NCI-H69 (cell line): Measurements from ENCODE around the gene ATAD1.
A peak's percentile ranks its signal among the peaks of the same experiment; 100 is the strongest.
"Not testable (repeated sequence)": the region's sequence is repeated elsewhere in the genome, so short reads cannot be mapped to it uniquely, and the experiment has no call there.

ENCODE experiments used
- DNase-seq: peaks from one replicate; lab custom pipeline; 2025; lab: John Stamatoyannopoulos, UW

The ATAD1 gene

GRCh38 chr10:87817609-87818504 lies at the start of gene ATAD1:
TSS of gene ATAD1 (minus strand) at chr10:87818226. CDS start at chr10:87814599, 3,627 bp downstream.
- peak; percentile 91 for DNase-seq

GRCh38 chr10:87867453-87867852 lies 49.4 kb upstream of the ATAD1 start:
- no peak for DNase-seq

- no peak for DNase-seq
Observed at GRCh38 chr10:87866412-87866974, 48.5 kb upstream of the ATAD1 start.

- peak; percentile 11 for DNase-seq
Observed at GRCh38 chr10:87865241-87865881, 47.3 kb upstream of the ATAD1 start.

GRCh38 chr10:87864496-87865059 lies 46.6 kb upstream of the ATAD1 start:
- DNase-seq, result peak; percentile 53

GRCh38 chr10:87863951-87864495 lies 46.0 kb upstream of the ATAD1 start:
- DNase-seq, result peak; percentile 52

- DNase-seq, result peak; percentile 94
Observed at GRCh38 chr10:87863053-87863943, 45.3 kb upstream of the ATAD1 start, which contains the start of the genes KLLN and PTEN. TSS of gene KLLN (minus strand) at chr10:87863533. CDS start at chr10:87862487, 1,046 bp downstream. TSS of gene PTEN (plus strand) at chr10:87863625. CDS start at chr10:87864470, 845 bp downstream.

- peak; percentile 78 for DNase-seq
Observed at GRCh38 chr10:87862679-87863052, 44.6 kb upstream of the ATAD1 start.

GRCh38 chr10:87861953-87862678 lies 44.1 kb upstream of the ATAD1 start:
- DNase-seq, result peak; percentile 79

- no peak for DNase-seq
Observed at GRCh38 chr10:87861566-87861952, 43.5 kb upstream of the ATAD1 start.

- DNase-seq, result no peak
Observed at GRCh38 chr10:87860816-87861403, 42.9 kb upstream of the ATAD1 start.

- peak; percentile 72 for DNase-seq
Observed at GRCh38 chr10:87860156-87860795, 42.2 kb upstream of the ATAD1 start.

- DNase-seq, result not testable (repeated sequence)
Observed at GRCh38 chr10:87855665-87856064, 37.6 kb upstream of the ATAD1 start.

GRCh38 chr10:87855247-87855646 lies 37.2 kb upstream of the ATAD1 start:
- DNase-seq, result not testable (repeated sequence)

- DNase-seq, result no peak
Observed at GRCh38 chr10:87852089-87852488, 34.1 kb upstream of the ATAD1 start.

GRCh38 chr10:87850742-87851205 lies 32.7 kb upstream of the ATAD1 start:
- DNase-seq, result peak; percentile 82

GRCh38 chr10:87849001-87849400 lies 31.0 kb upstream of the ATAD1 start:
- peak; percentile 72 for DNase-seq

GRCh38 chr10:87847550-87847949 lies 29.5 kb upstream of the ATAD1 start:
- no peak for DNase-seq

GRCh38 chr10:87846711-87847110 lies 28.7 kb upstream of the ATAD1 start:
- DNase-seq, result not testable (repeated sequence)
